Measurements from ENCODE around the gene LST1. TPM values are rescaled to one million over a fixed set of nuclear protein-coding genes. Genes with fewer than 3 reads are reported as not detected.
A peak's percentile ranks its signal among the peaks of the same experiment; 100 is the strongest.

Gene LST1
- total and polyA plus RNA-seq, 2 of the 8 experiments (the other 6 are each of a cell fraction or from before 2014, with no cell fraction given): not detected

DNA sequence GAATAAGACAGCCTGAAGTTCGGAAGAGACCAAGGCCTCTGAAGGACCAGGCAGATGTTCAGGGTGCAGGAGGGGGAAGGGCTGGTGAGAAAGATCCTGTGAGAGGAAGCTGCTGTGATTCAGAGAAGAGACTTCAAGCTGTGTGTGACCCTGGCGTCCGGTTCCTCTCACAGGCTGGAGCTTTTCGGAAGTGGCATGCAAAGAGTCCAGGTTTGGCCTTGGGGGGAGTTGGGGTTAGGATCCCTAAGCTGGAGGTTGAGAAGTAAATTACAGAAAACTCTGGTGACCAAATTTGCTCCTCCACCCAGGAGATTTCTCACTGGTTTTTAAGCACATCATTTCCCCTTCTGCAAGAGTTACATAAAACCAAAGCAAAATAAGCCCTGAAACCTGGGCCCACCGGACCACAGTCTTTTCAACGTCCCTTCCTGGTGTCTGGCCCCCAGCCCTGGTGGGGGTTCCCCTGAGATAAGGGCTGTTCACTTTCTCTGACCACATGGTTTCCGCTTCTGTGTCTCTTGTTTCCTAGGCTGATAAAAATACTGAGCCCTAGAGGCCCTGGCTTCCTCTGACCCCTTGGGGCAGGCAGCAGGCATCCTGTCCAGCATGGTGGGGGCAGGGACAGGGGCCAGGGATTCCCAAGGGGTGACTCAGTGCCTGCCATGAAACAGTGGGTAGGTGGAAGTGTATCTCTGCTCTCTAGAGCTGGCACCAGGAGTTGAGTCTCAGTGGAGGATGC lies 25.9 kb upstream of the LST1 start:
- no peak overlapping the region for H3K4me2 ChIP-seq (ENCODE audit: insufficient read depth in 1 of 2, low read depth in 2 of 2, low read length in 2 of 2)
- H4K5ac ChIP-seq (ENCODE audit: insufficient read length, low read depth, low read length): no peak overlapping the region
- H2BK5ac ChIP-seq (ENCODE audit: low read depth, low read length): peak overlapping the region; percentile 60; the same call in 1 of the 2 replicates
- H2BK15ac ChIP-seq (ENCODE audit: low read length): no peak overlapping the region
- H2AFZ ChIP-seq (ENCODE audit: low read length): no peak overlapping the region
- 88% methylated on average over 7 of the region's 7 CpGs; no CpG with 5 or more reads in 1 of the 2 experiments for WGBS, 2 experiments (ENCODE audit: extremely low coverage in 1 of 2, insufficient coverage in 1 of 2, insufficient read length in 1 of 2, insufficient replicate concordance in 2 of 2, low coverage in 1 of 2, low lambda C conversion rate in 2 of 2, missing lambda C conversion rate in 1 of 2)
- no peak overlapping the region for H2AK5ac ChIP-seq (ENCODE audit: low read depth, low read length)
- H3K36me3 ChIP-seq (ENCODE audit: control insufficient read depth in 2 of 4, insufficient read depth in 4 of 4, low read length in 3 of 4): peaks cover 2 to 15% (median 5%) of the 10 kb centered on the region in 4 experiments; a peak in 5 of 8 replicates
- no peak overlapping the region for H3K56ac ChIP-seq (replicated peaks; ENCODE audit: insufficient read length, low read depth, low read length)
- H4K8ac ChIP-seq (ENCODE audit: extremely low read depth, insufficient read depth, low read length): peak overlapping the region; percentile 48; the same call in 1 of the 2 replicates
- H2BK12ac ChIP-seq (ENCODE audit: low read depth, low read length): no peak overlapping the region
- H3K27me3 ChIP-seq (replicated peaks in 1 of 4; ENCODE audit: control insufficient read depth in 3 of 4, extremely low read depth in 1 of 4, insufficient read depth in 3 of 4, low read length in 3 of 4): no peaks in the 10 kb centered on the region
- DNase-seq (ENCODE audit: low read depth in 1 of 2, low spot score in 2 of 2) (no peak), FAIRE-seq (no peak)
- H3K4me1 ChIP-seq (replicated peaks in 1 of 4; ENCODE audit: control insufficient read depth in 3 of 4, insufficient read depth in 4 of 4, low read length in 3 of 4): no peaks in the 10 kb centered on the region
- no peak overlapping the region for H3K4ac ChIP-seq (replicated peaks; ENCODE audit: insufficient read length, low read depth, low read length)
- H2BK20ac ChIP-seq (ENCODE audit: low read length): no peak overlapping the region
- H4K20me1 ChIP-seq (replicated peaks in 1 of 2; ENCODE audit: control insufficient read depth in 1 of 2, insufficient read depth in 2 of 2, low read length in 2 of 2): no peaks in the 10 kb centered on the region
- H3K79me2 ChIP-seq (ENCODE audit: control insufficient read depth in 1 of 2, insufficient read depth in 2 of 2, low read length in 2 of 2): no peaks in the 10 kb centered on the region
- H3K18ac ChIP-seq (ENCODE audit: extremely low read depth, low read length): no peak overlapping the region
- H3K9ac ChIP-seq (replicated peaks in 1 of 4; ENCODE audit: extremely low read depth in 1 of 4, low read depth in 3 of 4, low read length in 3 of 4): no peak overlapping the region
- H4K91ac ChIP-seq (replicated peaks; ENCODE audit: insufficient read length, low read length): no peak overlapping the region
- ChIA-PET CTCF (ENCODE audit: partially characterized antibody) (interaction anchor here (1.6 to 24.7 kb wide), 4 partner anchors 14 to 41 kb away, joined by 5 to 613 read pairs (median 6); partner anchors contain the start of genes ATP6V1G2, LST1 and NCR3), POLR2A (ENCODE audit: partially characterized antibody) (interaction anchor here (1.1 to 10.9 kb wide), 4 partner anchors 11 to 21 kb away, joined by 3 to 110 read pairs (median 6); partner anchors contain the start of genes DDX39B, LTB and TNF)
- no peak overlapping the region for H2BK120ac ChIP-seq (replicated peaks; ENCODE audit: low read depth, low read length)
- no peaks in the 10 kb centered on the region for H3K79me1 ChIP-seq (ENCODE audit: low read depth, low read length)
- no peak overlapping the region for H3K27ac ChIP-seq (ENCODE audit: low read depth, low read length)
- H3K4me3 ChIP-seq (ENCODE audit: extremely low read depth in 1 of 4, insufficient read depth in 2 of 4, low read depth in 3 of 4, low read length in 4 of 4): no peak overlapping the region
- no peaks in the 10 kb centered on the region for H3K9me3 ChIP-seq (ENCODE audit: insufficient read depth in 2 of 2, low read depth in 1 of 2, low read length in 1 of 2)
- H3K14ac ChIP-seq (ENCODE audit: insufficient read length): no peak overlapping the region
- no peaks in the 10 kb centered on the region for H3K23me2 ChIP-seq (ENCODE audit: low read depth, low read length)
- H3K23ac ChIP-seq (ENCODE audit: insufficient read length): no peak overlapping the region
- TF ChIP-seq, protein P1, sequence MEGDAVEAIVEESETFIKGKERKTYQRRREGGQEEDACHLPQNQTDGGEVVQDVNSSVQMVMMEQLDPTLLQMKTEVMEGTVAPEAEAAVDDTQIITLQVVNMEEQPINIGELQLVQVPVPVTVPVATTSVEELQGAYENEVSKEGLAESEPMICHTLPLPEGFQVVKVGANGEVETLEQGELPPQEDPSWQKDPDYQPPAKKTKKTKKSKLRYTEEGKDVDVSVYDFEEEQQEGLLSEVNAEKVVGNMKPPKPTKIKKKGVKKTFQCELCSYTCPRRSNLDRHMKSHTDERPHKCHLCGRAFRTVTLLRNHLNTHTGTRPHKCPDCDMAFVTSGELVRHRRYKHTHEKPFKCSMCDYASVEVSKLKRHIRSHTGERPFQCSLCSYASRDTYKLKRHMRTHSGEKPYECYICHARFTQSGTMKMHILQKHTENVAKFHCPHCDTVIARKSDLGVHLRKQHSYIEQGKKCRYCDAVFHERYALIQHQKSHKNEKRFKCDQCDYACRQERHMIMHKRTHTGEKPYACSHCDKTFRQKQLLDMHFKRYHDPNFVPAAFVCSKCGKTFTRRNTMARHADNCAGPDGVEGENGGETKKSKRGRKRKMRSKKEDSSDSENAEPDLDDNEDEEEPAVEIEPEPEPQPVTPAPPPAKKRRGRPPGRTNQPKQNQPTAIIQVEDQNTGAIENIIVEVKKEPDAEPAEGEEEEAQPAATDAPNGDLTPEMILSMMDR (IDR thresholded peaks at IDR 0.05; ENCODE audit: control extremely low read depth in 1 of 3, insufficient read depth in 1 of 3, low read depth in 1 of 3, low read length in 3 of 3): no peak
- TF ChIP-seq E2F6 (IDR thresholded peaks at IDR 0.05) (no peak), SIRT6 (IDR thresholded peaks at IDR 0.05; ENCODE audit: low read length) (no peak), EP300 (IDR thresholded peaks at IDR 0.05; ENCODE audit: borderline replicate concordance in 1 of 2, low read depth in 2 of 2, low read length in 2 of 2) (no peak), RFX5 (IDR thresholded peaks at IDR 0.05; ENCODE audit: borderline replicate concordance, low read depth, low read length) (no peak), ASH2L (IDR thresholded peaks at IDR 0.05; ENCODE audit: low read length) (no peak), SP4 (IDR thresholded peaks at IDR 0.05; ENCODE audit: low read length) (no peak), RBBP5 (IDR thresholded peaks at IDR 0.05; ENCODE audit: borderline replicate concordance, low read depth, low read length) (no peak), POLR2A (IDR thresholded peaks at IDR 0.05; ENCODE audit: control extremely low read depth in 1 of 2, low read depth in 2 of 2, low read length in 2 of 2) (no peak)
